Left lobe of liver (tissue), 2 donors: ENCODE results near the gene KIF26B. TPM values are rescaled to one million over a fixed set of nuclear protein-coding genes. Genes with fewer than 3 reads are reported as not detected.
A peak's percentile ranks its signal among the peaks of the same experiment; 100 is the strongest.

Experiments used
- ATAC-seq: fragments of 200-7000 bp; cut with Tn5 transposase; one replicate; pipeline ENCODE4 v1.9.1; 2020; ENCODE audit warnings: mild to moderate bottlenecking, moderate library complexity
- DNase-seq: peaks from one replicate; pipeline ENCODE4 v3.0.0-alpha.2; 2020; ENCODE audit warnings: low spot score
- total RNA-seq: library from RNA; stranded (reverse); gene quantifications from one replicate; pipeline ENCODE4 v1.2.1, GENCODE V29; 2021
- donor health status: DM: no; HTN: no; CAD: no; lungs with moderate emphysema.
- donor health status: DM: no; HTN: yes; CAD: no.

Gene KIF26B
- total RNA-seq, 1 donor from 2014 or later: 0.35 TPM

DNA sequence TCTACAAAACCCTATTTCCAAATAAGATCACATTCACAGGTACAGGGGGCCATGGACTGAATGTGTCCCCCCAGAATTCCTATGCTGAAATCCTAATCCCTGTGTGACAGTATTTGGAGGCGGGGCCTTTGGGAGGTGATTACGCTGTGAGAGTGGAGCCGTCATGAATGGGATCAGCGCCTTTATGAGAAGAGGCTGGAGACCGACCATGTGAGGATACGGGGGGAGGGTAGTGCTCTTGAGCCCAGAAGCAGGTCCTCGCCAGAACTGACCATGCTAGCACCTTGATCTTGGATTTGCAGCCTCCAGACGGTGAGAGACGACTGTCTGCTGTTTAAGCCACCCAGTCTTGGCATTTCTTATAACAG, 23.8 kb upstream of the KIF26B start:
- DNase-seq: no peak
- peak; percentile 19 for ATAC-seq

DNA sequence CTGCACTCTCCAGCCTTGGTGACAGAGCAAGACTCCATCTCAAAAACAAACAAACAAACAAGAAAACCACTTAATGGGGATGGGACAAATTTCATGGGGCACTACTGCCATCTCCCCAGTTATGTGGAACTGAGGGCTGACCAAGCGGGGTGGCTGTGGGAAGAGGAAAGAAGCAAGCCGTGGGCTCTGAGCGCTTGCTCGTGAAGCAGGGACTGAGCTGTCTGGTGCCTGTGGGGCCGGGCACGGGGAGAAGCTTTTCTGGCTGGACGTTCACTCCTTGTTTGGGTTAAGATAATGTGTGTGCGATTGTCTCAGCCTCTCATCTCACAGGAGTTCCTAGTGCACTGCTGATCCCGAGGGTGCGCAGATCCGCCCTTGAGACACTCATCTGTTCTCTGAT, 22.0 kb upstream of the KIF26B start:
- DNase-seq: no peak
- ATAC-seq: no peak

DNA sequence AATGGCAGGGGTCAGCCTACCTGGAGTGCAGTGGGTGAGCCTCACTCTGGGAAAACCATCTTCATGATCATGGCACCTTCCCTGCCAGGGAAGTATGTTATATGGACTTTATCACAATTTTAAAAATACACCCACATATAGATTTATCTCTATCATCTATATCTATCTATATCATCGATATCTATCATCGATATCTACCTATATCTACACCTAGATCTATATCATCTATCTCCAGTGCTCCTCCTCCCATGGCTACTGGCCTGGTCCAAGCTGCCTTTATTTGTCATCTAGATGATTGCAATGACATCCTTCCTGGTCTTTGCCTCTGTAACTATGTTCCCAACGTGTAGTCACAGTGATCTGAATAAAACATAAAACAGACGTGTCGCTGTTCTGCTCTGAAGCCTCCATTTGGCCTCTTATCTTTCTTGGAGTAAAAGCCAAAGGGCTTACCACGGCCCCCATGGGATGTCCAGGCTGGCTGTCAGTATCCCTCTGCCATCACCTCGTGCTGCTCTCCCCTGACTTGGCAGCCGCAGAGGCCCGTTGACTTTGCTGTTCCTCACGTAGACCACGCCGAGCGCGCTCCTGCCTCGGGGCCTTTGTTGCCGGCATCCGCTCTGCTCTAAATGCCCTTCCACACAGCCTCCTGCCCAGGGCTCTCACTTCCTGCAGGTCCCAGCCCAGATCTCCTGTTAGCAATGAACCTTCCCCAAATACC, 20.6 kb upstream of the KIF26B start:
- DNase-seq: no peak
- ATAC-seq: no peak

DNA sequence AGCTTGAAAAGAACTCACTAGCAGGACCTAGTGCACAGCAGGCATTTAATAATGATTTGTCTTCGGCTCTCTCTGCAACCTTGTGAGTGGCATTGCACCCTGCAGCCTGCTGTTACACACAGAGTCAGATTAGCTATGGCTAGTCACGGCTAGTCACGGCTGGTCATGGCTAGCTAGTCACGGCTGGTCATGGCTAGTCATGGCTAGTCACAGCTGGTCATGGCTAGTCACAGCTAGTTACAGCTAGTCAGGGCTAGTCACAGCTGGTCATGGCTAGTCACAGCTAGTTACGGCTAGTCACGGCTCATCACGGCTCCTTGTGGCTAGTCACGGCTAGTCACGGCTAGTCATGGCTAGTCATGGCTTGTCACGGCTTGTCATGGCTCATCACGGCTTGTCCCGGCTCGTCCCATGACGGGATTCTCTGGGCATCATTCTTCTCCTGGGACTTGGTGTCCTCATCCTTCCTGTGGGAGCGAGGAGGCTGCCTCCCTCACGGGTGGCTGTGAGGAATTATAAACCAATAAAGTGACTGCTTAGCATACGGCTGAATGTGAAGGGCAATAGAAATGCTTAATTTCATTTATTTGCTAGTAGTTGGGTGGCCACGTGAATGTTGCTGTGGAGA, 12.5 kb upstream of the KIF26B start:
- DNase-seq: no peak

DNA sequence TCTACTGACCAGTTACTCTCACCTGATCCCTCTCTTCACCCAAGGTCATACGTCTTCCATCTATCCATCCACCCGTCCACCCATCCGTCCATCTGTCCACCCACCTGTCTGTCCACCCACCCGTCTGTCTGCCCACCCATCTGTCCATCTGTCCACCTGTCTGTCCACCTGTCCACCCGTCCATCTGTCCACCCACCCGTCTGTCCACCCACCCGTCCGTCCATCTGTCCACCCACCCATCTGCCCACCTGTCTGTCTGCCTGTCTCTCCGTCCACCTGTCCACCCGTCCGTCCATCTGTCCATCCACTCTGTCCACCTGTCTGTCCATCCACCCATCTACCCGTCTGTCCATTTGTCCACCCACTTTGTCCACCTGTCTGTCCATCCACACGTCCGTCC, 11.8 kb upstream of the KIF26B start:
- ATAC-seq (no peak), DNase-seq (no peak)

More for the DNA sequence above, 12.5 kb upstream of the KIF26B start:
- ATAC-seq: no peak

DNA sequence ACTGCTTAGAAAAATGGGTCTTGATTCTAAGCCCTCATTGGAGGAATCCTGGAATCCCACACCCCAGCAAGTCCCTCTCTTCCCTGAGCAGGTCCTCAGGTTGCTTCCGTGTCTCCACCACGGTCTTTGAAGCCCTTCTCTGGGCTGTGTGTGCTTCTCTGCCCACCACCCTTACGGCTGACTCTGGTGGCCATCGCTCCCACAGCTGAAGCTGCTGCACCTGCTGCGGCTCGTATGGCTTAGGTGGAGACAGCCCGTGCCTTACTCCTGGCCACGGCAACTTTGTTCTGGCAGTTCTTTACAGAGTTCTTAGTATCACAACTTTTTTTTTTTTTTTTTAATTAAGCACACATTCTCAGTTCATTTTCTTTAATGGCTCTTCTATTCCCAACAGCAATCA, 10.9 kb upstream of the KIF26B start:
- DNase-seq (no peak), ATAC-seq (no peak)

DNA sequence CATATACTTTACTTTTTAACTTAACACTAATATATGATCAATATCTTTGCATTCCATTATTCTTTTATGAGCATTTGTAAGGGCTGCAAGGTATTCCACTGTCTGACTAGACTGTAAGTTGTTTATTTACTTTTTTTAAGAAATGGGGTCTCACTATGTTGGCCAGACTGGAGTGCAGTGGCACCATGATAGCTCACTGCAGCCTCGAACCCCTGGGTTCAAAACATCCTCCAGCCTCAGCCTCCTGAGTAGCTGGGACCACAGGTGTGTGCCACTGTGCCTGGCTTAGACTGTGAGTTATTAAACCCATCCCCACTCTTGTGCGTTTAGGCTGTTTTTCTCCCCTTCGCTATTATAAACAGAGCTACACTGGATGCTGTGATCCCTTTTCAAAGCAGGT, 6.7 kb upstream of the KIF26B start:
- ATAC-seq (no peak), DNase-seq (no peak)

DNA sequence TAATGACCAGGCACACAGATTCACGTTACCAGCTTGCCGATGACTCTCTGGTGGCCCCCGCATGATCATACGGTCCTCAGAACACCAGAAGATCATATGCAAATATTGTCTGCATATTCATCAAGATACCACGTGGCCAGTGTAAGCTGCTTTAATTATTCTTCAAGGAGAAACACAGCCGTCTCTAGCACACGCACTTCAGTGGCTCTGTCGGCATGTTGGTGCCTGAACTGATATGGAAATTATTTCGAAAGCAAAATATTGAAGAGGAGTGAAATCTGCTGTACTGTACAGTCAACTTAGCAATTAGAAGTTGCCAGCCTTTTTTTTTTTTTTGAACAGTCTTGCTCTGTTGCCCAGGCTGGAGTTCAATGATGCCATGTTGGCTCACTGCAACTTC, 5.9 kb upstream of the KIF26B start:
- no peak for DNase-seq
- no peak for ATAC-seq

DNA sequence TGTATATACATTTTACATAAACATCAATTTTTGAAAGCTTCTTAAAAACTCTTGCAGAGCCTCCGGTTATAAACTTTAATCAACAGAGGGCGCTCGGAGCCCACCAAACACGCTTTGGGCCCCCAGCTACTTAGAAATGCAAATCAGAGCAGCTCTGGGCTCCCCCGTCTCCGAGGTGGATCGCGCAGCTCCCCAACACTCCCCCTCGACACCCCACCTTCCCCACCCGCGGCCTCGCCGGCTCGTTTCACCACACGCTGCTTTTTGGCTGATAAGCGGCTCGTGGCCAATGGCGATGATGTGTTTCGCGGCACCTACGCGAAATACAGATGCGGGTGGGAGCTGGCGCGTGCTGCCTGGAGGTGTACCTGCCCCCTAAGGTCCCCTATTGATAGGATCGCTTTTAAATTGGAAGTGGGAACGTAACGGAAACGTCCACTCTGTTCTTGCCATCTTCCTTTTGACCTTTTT, 1.7 kb upstream of the KIF26B start:
- ATAC-seq (peak; percentile 40), DNase-seq (peak; percentile 59)

DNA sequence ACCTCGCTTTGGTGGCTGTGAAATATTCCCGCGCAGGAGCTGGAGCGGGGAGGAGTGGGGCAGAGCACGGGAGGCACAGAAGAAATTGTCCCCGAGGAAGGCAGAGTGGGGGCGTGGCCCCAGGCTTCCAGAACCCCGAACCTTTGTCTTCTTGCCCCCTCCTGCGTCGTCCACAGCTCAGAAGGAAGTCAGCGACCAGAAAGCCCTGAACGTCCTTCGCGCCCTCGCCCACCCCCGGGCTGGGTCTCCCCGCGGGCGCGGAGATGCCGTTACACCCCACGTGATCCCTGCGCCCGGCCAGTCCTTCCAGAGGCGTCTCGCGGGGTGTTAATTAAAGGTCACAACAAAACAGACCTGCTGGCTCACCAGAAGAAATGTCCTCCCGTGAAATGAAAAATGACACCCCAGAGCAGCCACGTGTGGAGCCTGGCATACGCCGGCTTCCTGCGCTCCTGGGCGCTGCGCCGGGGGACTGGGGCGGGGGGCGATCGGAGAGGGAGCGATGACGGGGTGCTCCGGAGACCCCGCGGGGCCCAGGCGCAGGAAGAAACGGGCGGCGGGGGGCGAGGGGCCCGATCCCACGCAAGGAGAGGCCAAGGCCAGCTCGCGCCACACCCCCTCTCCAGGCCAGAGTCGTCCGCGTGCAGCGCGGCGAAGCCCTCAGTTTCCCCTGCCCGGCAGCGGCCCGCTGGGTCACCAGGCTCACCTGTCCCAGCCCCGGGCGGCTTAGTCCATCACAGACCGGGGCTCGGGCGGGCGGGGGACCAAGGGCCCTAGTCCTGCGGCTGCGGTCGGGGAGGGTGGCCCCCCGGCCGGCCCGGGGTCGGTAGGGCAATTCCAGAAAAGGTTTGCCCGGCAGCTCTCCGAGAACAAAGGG, 995 bp upstream of the KIF26B start:
- peak; percentile 47 for DNase-seq
- ATAC-seq: peak; percentile 11

DNA sequence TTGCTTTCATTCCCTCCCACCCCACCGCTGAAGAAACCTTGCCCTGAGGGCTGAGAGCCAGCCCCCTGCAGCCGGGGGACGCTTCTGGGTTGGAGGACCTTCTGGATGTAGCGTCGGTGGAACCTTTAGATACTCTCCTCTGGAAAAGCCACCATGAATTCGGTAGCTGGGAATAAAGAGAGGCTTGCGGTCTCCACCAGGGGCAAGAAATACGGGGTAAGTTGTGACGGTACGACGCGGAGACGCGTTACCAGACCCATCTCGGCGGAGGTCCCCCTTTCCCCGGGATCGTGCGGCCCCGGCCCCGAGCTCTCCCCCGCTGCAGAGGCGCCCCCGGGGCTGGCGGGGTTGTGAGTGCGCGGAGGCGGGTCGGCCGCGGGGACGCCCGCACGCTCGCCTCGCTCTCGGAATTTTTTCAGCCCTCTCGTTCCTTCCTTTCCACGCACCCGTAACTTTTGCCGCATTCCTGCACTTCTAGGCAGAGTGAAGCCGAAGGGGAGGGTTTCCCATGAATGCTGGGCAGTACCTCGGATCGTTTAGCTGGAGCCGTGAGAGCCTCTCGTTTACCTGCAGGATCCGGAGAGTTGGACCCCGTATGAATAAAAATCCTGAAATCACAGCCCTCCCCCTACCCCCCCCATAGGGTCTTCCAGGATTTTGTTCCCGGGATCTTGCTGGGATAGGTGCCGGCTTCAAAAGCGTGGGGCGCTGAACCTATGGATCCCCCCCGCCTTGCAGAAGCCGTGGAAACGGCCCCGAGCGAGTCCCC, 671 bp downstream of the KIF26B start:
- DNase-seq (no peak), ATAC-seq (peak; percentile 1)

DNA sequence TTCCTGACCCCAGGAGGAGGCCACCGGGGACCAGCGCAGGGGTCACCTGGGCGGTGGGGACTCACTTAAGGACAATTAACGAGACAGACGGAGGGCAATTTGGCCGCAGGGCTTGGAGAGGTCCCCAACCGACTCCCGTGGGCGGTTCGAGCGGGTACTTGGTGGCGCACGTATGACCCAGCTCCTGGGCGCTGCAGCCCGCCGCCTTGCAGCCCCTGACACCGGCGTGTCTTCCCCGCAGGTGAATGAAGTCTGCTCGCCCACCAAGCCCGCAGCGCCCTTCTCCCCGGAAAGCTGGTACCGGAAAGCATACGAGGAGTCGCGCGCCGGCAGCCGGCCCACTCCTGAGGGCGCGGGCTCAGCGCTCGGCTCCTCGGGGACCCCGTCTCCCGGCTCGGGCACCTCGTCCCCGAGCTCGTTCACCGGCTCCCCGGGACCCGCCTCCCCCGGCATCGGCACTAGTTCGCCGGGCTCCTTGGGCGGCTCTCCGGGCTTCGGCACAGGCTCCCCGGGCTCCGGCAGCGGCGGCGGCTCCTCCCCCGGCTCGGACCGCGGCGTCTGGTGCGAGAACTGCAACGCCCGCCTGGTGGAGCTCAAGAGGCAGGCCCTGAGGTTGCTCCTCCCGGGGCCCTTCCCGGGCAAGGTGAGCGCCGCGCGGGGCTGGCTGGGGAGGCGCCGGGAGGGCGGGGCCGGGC, 1.4 kb downstream of the KIF26B start:
- DNase-seq (peak; percentile 86), ATAC-seq (peak; percentile 91)

DNA sequence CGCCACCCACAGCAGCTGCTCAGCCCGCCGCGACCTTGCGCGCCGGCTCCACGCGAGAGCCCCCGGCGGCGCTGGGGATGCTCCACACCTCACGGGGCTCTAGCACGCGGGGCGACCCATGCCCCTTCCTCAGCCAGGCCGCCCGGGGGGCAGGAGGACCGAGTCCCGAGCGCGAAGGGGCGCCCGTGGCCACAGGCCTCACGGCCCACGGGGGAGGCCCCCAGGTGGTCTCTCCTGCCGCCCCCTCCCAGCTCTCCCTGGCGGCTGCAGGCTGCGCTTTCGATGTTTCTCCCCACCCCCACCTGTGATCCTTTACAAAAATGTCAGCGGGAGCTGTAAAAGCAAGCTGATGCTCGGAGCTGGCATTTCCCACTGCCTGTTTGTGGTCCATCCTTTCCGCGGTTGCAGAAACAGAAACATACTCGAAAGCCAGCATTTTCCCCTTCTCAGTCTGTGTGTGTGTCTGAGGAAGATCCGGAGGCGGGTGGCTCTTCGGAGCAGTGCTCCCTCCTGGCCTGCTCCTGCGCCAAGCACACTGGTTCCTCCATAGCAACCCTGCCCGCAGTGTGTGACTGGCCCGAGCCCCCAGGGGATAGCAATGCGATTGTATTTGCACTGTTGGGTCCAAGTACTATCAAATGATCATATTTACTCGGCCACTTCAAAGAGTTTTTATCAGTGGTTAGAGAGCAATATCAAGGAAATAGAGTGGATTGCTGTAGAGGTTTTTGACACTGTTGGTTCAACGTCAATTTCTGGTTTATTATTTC, 2.1 kb downstream of the KIF26B start:
- ATAC-seq (no peak), DNase-seq (no peak)

DNA sequence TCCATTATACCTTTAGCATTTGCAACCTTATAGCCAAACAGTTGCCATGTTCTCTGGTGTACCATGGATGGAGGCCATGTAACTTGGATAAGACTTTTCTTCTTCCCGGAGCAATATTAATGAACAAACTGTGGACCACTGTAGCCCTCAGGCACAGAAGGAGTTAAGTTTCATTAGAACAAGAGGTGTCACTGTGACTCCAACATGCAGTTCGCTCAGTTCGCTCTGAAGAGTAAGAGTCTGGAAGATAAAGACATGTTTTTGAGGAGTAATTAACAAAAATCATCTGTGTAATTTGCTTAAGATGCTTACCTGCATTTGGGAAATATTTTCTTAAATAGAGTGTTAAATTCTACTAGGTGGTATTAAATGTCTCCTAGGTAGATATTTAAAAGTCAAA, 4.1 kb downstream of the KIF26B start:
- ATAC-seq (no peak), DNase-seq (no peak)

DNA sequence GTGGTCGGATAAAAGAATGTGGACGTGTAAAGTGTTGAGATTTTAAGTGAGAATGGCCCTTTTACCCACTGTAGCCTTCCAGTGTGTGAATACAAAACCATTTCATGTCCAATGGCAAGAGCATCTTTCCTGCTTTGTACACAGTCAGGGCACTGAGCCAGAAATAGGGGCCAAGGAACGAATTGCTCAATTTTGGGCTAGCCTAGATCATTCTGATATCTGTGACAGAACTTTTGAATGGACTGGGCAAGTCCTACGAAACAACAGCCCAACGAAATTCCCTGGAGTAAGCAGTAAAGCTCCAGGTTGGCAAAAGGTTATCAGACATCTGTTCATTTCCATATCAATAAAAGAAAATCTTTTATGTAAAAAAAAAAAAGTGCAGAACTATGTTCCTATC, 5.5 kb downstream of the KIF26B start:
- DNase-seq (peak; percentile 57), ATAC-seq (peak; percentile 8)

DNA sequence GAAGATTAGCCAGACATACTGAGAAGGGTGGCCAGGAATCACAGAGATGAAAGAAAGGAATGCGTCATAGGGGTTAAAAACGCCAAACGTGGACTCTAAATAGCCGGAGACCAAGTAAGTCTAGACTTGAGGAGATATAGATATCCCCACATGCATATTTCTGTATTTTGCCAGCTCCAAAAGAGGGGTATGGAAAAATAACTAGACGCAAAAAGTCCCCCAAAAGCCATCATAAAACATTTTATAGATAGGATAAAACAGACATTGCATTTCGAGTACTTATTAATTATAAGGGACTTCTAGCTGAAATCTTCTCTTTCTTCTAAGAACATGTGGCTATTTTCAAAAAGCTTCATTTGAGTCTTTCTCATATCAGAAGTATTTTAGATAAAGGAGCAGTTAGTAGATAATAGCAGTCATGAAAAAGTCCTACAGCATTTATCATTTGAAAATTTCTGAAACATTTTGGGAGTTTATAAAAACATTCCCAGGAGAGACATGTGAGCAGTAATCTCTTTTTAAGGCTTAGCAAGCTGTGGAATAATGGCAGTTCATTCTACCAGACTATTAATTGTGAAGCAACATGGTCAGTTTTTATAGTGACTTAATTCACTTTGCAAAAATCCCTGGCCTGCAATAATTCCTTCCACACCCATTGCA, 6.1 kb downstream of the KIF26B start:
- no peak for DNase-seq
- no peak for ATAC-seq

DNA sequence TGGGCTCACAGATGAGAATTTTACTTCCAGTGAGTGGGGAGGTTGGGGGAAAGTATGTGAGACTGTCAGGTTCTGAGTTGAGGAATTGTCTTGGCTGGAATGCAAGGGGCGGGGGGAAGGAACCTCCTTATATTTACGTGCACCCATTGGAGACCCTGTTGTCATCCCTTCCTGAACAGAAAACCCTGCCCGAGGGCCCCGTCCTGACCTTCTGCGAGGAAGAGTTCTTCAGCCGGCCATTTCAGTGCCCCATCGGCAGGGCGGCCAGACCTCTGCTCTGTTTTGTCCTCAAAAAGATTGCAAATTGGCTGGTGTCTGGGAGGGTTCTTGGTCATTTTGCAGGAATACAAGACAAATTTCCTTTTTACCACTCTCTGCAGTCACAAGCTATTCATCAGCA, 7.1 kb downstream of the KIF26B start:
- ATAC-seq (no peak), DNase-seq (no peak)

DNA sequence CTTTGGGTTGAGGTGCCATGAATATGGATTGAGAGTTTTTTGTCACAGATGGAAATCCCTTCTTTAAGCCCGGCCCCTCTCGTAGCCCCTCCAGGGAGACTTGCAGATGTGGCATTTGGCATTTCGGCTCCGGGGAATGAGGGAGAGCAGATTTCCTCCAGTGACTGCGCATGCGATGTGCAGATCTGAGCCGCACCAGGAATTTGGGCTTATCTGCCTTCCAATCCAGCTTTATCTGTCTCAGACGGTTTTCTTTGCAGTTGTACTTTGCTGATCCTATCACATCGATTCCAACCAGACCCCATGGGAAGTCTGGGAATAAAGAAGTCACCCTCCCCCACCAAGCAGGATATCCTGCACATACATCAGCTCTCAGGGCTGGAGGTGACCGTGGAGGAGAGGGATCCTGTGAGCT, 11.7 kb downstream of the KIF26B start:
- ATAC-seq: peak; percentile 25
- DNase-seq: no peak

DNA sequence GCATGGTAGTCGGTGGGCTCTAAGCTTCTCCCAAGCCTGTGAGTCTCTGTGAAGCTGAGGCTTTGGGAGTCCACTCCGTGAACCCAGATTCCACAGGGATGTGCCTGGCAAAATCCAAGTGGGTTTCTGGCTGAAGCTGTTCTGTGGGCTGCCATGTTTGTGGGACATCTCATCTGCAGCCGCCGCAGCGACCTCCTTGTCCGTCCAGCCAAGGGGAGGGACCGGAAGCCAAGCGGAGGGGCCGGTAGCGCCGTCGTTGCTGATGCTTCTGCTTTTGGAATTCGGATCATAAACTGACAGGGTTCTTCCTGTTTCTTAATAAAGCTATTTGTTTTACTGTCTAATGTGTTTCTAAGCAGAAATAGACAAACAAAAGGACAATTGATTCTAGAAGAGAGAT, 13.3 kb downstream of the KIF26B start:
- no peak for DNase-seq
- ATAC-seq: peak; percentile 52
